Caco-2 (cell line): ENCODE results near the gene PPP1R12B. TPM values are rescaled to one million over a fixed set of nuclear protein-coding genes. Genes with fewer than 3 reads are reported as not detected.
"Not testable (repeated sequence)": the region's sequence is repeated elsewhere in the genome, so short reads cannot be mapped to it uniquely, and the experiment has no call there.

Source experiments
- BruUV-seq: library from RNA; stranded (reverse); fragments of 400-500 nt; replicated peaks from 2 replicates; lab custom pipeline; 2021; lab: Mats Ljungman, UMichigan
- CTCF ChIA-PET: fragments of 300-600 bp; sonication (Branson Sonifier 250); formaldehyde crosslinking; loops from one replicate; lab custom pipeline; 2022; ENCODE audit warnings: antibody characterized with exemption; lab: Charles Lee
- POLR2A ChIA-PET: fragments of 300-600 bp; sonication (Branson Sonifier 250); formaldehyde crosslinking; loops from one replicate; lab custom pipeline; 2022; ENCODE audit warnings: antibody characterized with exemption; lab: Charles Lee
- DNase-seq, 2 experiments: peaks; one replicate each; pipeline versions ENCODE4 v3.0.0 to v3.0.0-alpha.2; 2020 to 2022
- H3K27me3 ChIP-seq: replicated peaks from 2 replicates; pipeline ENCODE4 v1.6.0; 2011; ENCODE audit warnings: low read length; ENCODE audit not compliant: control insufficient read depth, insufficient read depth
- H3K36me3 ChIP-seq: 2 replicates; pipeline ENCODE4 v1.5.1; 2011; ENCODE audit warnings: low read length; ENCODE audit not compliant: control insufficient read depth, insufficient read depth
- H3K4me1 ChIP-seq: fragments of 250-450 bp; sonication (Bioruptor Pico); 2 replicates; pipeline ENCODE4 v1.5.1; 2020; ENCODE audit warnings: mild to moderate bottlenecking
- H3K4me3 ChIP-seq: 2 replicates; pipeline ENCODE4 v1.5.1; 2011; ENCODE audit warnings: low read depth, mild to moderate bottlenecking, control low read depth, low read length
- H3K9me3 ChIP-seq: fragments of 250-450 bp; sonication (Bioruptor Pico); 2 replicates; pipeline ENCODE4 v1.5.1; 2020; ENCODE audit warnings: mild to moderate bottlenecking, moderate library complexity
- H3K27ac Mint-ChIP-seq: one replicate; pipeline ENCODE4 v1.8.0; 2022; ENCODE audit warnings: mixed read lengths; ENCODE audit not compliant: unreplicated experiment
- H3K27me3 Mint-ChIP-seq: one replicate; pipeline ENCODE4 v1.8.0; 2022; ENCODE audit warnings: mixed read lengths; ENCODE audit not compliant: insufficient read depth, unreplicated experiment
- H3K36me3 Mint-ChIP-seq: one replicate; pipeline ENCODE4 v1.8.0; 2022; ENCODE audit warnings: mild to moderate bottlenecking, mixed read lengths; ENCODE audit not compliant: insufficient read depth, unreplicated experiment
- H3K4me1 Mint-ChIP-seq: one replicate; pipeline ENCODE4 v1.8.0; 2022; ENCODE audit warnings: low read depth, mixed read lengths; ENCODE audit not compliant: unreplicated experiment
- H3K4me3 Mint-ChIP-seq: one replicate; pipeline ENCODE4 v1.8.0; 2022; ENCODE audit warnings: mild to moderate bottlenecking, moderate library complexity, mixed read lengths; ENCODE audit not compliant: unreplicated experiment
- H3K9me3 Mint-ChIP-seq: one replicate; pipeline ENCODE4 v1.8.0; 2022; ENCODE audit warnings: mixed read lengths; ENCODE audit not compliant: unreplicated experiment
- intact Hi-C: fragments of 100-400 bp; cut with micrococcal nuclease; formaldehyde crosslinking; loops from one replicate; pipeline ENCODE4 v1.10.0; 2022; ENCODE audit not compliant: unreplicated experiment
- total RNA-seq: library from RNA; stranded (reverse); gene quantifications from 2 replicates; pipeline ENCODE4 v1.2.3, GENCODE V29; 2022

PPP1R12B gene
- total RNA-seq, 1 experiment from 2014 or later, result 16.4 TPM

DNA sequence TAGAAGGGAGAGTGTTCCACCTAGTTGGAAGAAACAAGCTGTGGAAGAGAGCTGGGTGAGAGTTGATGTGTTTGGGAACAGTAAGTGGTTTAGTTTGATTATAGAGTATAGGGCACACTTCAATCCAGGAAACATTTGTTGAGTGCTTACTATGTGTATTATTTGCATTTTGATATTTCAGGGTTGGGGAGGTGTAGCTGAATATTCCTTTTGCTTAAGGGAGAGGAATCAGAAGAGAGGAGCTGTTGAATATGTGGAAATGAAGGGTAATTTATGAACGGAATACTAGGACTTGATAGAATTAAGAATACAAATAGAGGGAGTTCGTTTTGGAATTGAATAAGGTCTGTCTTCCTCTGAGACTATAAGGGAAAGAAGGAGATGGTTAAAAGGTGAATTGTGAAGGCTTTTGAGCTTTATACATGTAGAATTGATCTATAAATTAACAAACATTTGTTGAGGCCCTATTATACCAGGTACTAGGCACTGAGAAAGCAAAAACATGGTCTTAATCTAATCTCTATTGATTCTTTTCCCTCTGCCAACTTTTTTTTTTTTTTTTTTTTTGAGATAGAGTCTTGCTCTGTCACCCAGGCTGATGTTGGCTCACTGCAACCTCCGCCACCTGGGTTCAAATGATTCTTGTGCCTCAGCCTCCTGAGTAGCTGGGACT, 72.1 kb downstream of the PPP1R12B start:
- DNase-seq, H3K4me3 Mint-ChIP-seq, POLR2A ChIA-PET, H3K27me3 Mint-ChIP-seq, H3K9me3 ChIP-seq, H3K9me3 Mint-ChIP-seq, H3K4me3 ChIP-seq, H3K27me3 ChIP-seq, H3K36me3 Mint-ChIP-seq, intact Hi-C loops, H3K36me3 ChIP-seq, BruUV-seq: not testable (repeated sequence)
- H3K4me1 ChIP-seq, result peaks cover 15% of the 10 kb centered on the region
- CTCF ChIA-PET, result interaction anchor here (1.0 kb wide), 1 partner anchor 12 kb away, joined by 4 read pairs; no protein-coding TSS in a partner anchor
- Mint-ChIP-seq H3K4me1 (peaks cover 23% of the 10 kb centered on the region), H3K27ac (peak overlapping the region; percentile 0)

DNA sequence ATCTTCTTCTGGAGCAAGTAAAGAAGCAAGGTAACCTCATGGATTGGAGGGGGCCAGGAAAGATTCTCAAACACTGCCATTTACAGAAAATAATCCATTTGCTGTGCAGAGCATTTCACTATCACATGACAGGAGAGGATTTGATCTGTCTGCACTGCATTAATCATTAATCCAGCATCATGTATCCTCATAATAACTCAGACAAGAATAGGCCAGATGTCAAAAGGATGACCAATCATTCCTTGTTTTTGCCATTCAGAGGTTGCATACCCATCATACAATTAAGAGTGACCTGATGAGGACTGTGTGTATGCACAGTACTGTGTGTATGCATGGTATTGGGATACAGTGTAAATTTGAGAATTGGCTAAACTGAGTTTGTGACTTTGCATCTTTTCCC, 74.2 kb downstream of the PPP1R12B start:
- peaks cover 16% of the 10 kb centered on the region for H3K4me1 Mint-ChIP-seq
- H3K9me3 Mint-ChIP-seq, DNase-seq, intact Hi-C loops, POLR2A ChIA-PET, H3K27me3 ChIP-seq, H3K36me3 ChIP-seq, H3K4me3 ChIP-seq, H3K27me3 Mint-ChIP-seq, H3K27ac Mint-ChIP-seq, H3K36me3 Mint-ChIP-seq, H3K4me3 Mint-ChIP-seq, BruUV-seq, CTCF ChIA-PET, H3K9me3 ChIP-seq: not testable (repeated sequence)
- H3K4me1 ChIP-seq, result peaks cover 15% of the 10 kb centered on the region

DNA sequence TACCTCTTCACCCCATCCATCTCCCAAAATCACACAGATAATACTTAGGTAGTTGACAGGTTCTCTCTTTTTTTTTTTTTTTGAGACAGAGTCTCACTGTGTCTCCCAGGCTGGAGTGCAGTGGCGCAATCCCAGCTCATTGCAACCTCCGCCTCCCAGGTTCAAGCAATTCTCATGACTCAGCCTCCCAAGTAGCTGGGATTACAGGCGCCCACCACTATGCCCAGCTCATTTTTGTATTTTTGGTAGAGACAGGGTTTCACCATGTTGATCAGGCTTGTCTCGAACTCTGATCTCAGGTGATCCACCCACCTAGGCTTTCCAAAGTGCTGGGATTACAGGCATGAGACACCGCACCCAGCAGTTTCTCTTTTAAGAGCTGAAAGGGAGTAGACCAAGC, 75.8 kb downstream of the PPP1R12B start:
- H3K4me1 ChIP-seq, result peaks cover 12% of the 10 kb centered on the region
- not testable (repeated sequence) for H3K9me3 ChIP-seq, H3K27ac Mint-ChIP-seq

GRCh38 chr1:202430111-202430510, 81.6 kb downstream of the PPP1R12B start:
- intact Hi-C loops, result loop anchor here (10.0 kb wide), 1 partner anchor 85 kb away; the partner anchor contains the start of genes PPP1R12B and UBE2T
- H3K27me3 Mint-ChIP-seq, H3K9me3 Mint-ChIP-seq, CTCF ChIA-PET, H3K4me1 Mint-ChIP-seq, H3K36me3 ChIP-seq, H3K9me3 ChIP-seq, H3K4me1 ChIP-seq, DNase-seq, POLR2A ChIA-PET, H3K27ac Mint-ChIP-seq, BruUV-seq, H3K36me3 Mint-ChIP-seq, H3K4me3 ChIP-seq, H3K4me3 Mint-ChIP-seq, H3K27me3 ChIP-seq: not testable (repeated sequence)

More for the DNA sequence above, 75.8 kb downstream of the PPP1R12B start:
- BruUV-seq, intact Hi-C loops, POLR2A ChIA-PET, H3K27me3 ChIP-seq, H3K9me3 Mint-ChIP-seq, DNase-seq, H3K27me3 Mint-ChIP-seq, H3K36me3 Mint-ChIP-seq, H3K4me3 ChIP-seq, H3K4me3 Mint-ChIP-seq, CTCF ChIA-PET, H3K36me3 ChIP-seq: not testable (repeated sequence)
- peaks cover 15% of the 10 kb centered on the region for H3K4me1 Mint-ChIP-seq

- CTCF ChIA-PET, result interaction anchor here (1.0 kb wide), 1 partner anchor 11 kb away, joined by 4 read pairs; no protein-coding TSS in a partner anchor
- H3K4me1 ChIP-seq, H3K36me3 Mint-ChIP-seq, BruUV-seq, H3K4me3 Mint-ChIP-seq, H3K4me3 ChIP-seq, H3K27me3 Mint-ChIP-seq, H3K27me3 ChIP-seq, H3K9me3 ChIP-seq, DNase-seq, H3K4me1 Mint-ChIP-seq, H3K36me3 ChIP-seq, H3K27ac Mint-ChIP-seq, H3K9me3 Mint-ChIP-seq: not testable (repeated sequence)
- intact Hi-C loops, result loop anchor here (10.0 kb wide), 1 partner anchor 88 kb away; the partner anchor contains the start of genes PPP1R12B and UBE2T
- POLR2A ChIA-PET, result interaction anchor here (0.6 kb wide), 1 partner anchor 45 kb away, joined by 3 read pairs; no protein-coding TSS in a partner anchor
Observed at GRCh38 chr1:202432338-202432737, 83.8 kb downstream of the PPP1R12B start.
